Measurements from ENCODE around the gene KCNC4. TPM values are rescaled to one million over a fixed set of nuclear protein-coding genes. Genes with fewer than 3 reads are reported as not detected.

KCNC4 gene
- polyA plus RNA-seq, 1 donor from 2014 or later: 0.57 TPM

- Histone ChIP-seq H4K20me1 (ENCODE audit: insufficient read depth) (no peaks in the 10 kb centered on the region), H2AFZ (ENCODE audit: low read depth, low read length) (no peak overlapping the region), H3K79me2 (replicated peaks; ENCODE audit: insufficient read depth, low read length) (no peaks in the 10 kb centered on the region), H3K9me2 (ENCODE audit: insufficient read depth, low read length) (no peaks in the 10 kb centered on the region), H3K27me3 (ENCODE audit: insufficient read depth, low read depth, low read length) (no peaks in the 10 kb centered on the region), H3K4me2 (ENCODE audit: low read length) (no peak overlapping the region), H3K4me3 (ENCODE audit: low read length) (no peak overlapping the region), H3K9ac (ENCODE audit: low read length) (no peak overlapping the region), H3K9me3 (ENCODE audit: low read length) (no peaks in the 10 kb centered on the region), H3K36me3 (ENCODE audit: insufficient read depth, low read length) (no peaks in the 10 kb centered on the region), H3F3A (ENCODE audit: insufficient read depth, low read length, poor library complexity, severe bottlenecking) (no peaks in the 10 kb centered on the region), H3K27ac (ENCODE audit: low read length) (no peak overlapping the region)
- no peak for TF ChIP-seq RAD21 (conservative IDR thresholded peaks at IDR 0.05)
- no peak for TF ChIP-seq TAF1 (IDR thresholded peaks at IDR 0.05; ENCODE audit: low read depth)
Observed at GRCh38 chr1:110200666-110201065, 9.4 kb upstream of the KCNC4 start.

GRCh38 chr1:110201157-110201825 is 8.8 kb upstream of the KCNC4 start:
- H3K9me3 ChIP-seq (ENCODE audit: low read length): no peaks in the 10 kb centered on the region
- H3K9ac ChIP-seq (ENCODE audit: low read length): no peak overlapping the region
- H3K9me2 ChIP-seq (ENCODE audit: insufficient read depth, low read length): no peaks in the 10 kb centered on the region
- TF ChIP-seq REST (IDR thresholded peaks at IDR 0.05; ENCODE audit: borderline replicate concordance) (no peak), CTCF (IDR thresholded peaks at IDR 0.05; ENCODE audit: poor library complexity, severe bottlenecking) (no peak), MXI1 (conservative IDR thresholded peaks at IDR 0.05; ENCODE audit: poor library complexity, severe bottlenecking) (no peak), EP300 (conservative IDR thresholded peaks at IDR 0.05; ENCODE audit: poor library complexity, severe bottlenecking) (no peak), RAD21 (conservative IDR thresholded peaks at IDR 0.05) (no peak), SMC3 (conservative IDR thresholded peaks at IDR 0.05; ENCODE audit: poor library complexity) (no peak), POLR2AphosphoS5 (IDR thresholded peaks at IDR 0.05) (no peak), TAF1 (IDR thresholded peaks at IDR 0.05; ENCODE audit: low read depth) (no peak)
- H3F3A ChIP-seq (ENCODE audit: insufficient read depth, low read length, poor library complexity, severe bottlenecking): no peaks in the 10 kb centered on the region
- no peak overlapping the region for H2AFZ ChIP-seq (ENCODE audit: low read depth, low read length)
- H3K79me2 ChIP-seq (replicated peaks; ENCODE audit: insufficient read depth, low read length): no peaks in the 10 kb centered on the region
- H3K36me3 ChIP-seq (ENCODE audit: insufficient read depth, low read length): no peaks in the 10 kb centered on the region
- H3K4me2 ChIP-seq (ENCODE audit: low read length): no peak overlapping the region
- no peaks in the 10 kb centered on the region for H4K20me1 ChIP-seq (ENCODE audit: insufficient read depth)
- no peaks in the 10 kb centered on the region for H3K27me3 ChIP-seq (ENCODE audit: insufficient read depth, low read depth, low read length)
- no peak overlapping the region for H3K27ac ChIP-seq (ENCODE audit: low read length)
- H3K4me3 ChIP-seq (ENCODE audit: low read length): no peak overlapping the region
